BE2C (cell line): ENCODE results near the gene ITGB1BP1.

Experiments used
- DNase-seq: peaks from one replicate; pipeline ENCODE4 v3.0.0-alpha.2; 2020
- H3K27me3 ChIP-seq: fragments of 250-450 bp; sonication (Bioruptor Pico); 2 replicates; pipeline ENCODE4 v1.5.1; 2020; ENCODE audit warnings: mild to moderate bottlenecking
- H3K36me3 ChIP-seq: fragments of 250-450 bp; sonication (Bioruptor Pico); 2 replicates; pipeline ENCODE4 v1.5.1; 2020; ENCODE audit warnings: mild to moderate bottlenecking
- H3K4me1 ChIP-seq: fragments of 250-450 bp; sonication (Bioruptor Pico); 2 replicates; pipeline ENCODE4 v1.5.1; 2020
- H3K4me3 ChIP-seq: 2 replicates; pipeline ENCODE4 v1.5.1; 2011; ENCODE audit warnings: low read depth, low read length
- H3K9me3 ChIP-seq: fragments of 250-450 bp; sonication (Bioruptor Pico); 2 replicates; pipeline ENCODE4 v1.5.1; 2020
- CTCF ChIP-seq: IDR thresholded peaks from 2 replicates; pipeline ENCODE4 v1.5.1; 2012; ENCODE audit warnings: mild to moderate bottlenecking, low read depth, low read length

Gene ITGB1BP1

GRCh38 chr2:9420495-9420894 is 2.8 kb downstream of the ITGB1BP1 start:
- Histone ChIP-seq H3K9me3 (no peaks in the 10 kb centered on the region), H3K4me3 (no peak overlapping the region), H3K36me3 (peaks cover 17% of the 10 kb centered on the region; the same call in 1 of the 2 replicates), H3K4me1 (no peaks in the 10 kb centered on the region; the same call in 1 of the 2 replicates), H3K27me3 (no peaks in the 10 kb centered on the region)
- TF ChIP-seq CTCF = no peak
- DNase-seq = no peak

GRCh38 chr2:9419541-9419940 is 3.8 kb downstream of the ITGB1BP1 start:
- H3K36me3 ChIP-seq = peaks cover 17% of the 10 kb centered on the region; the same call in 1 of the 2 replicates
- no peak for TF ChIP-seq CTCF
- H3K4me1 ChIP-seq = no peaks in the 10 kb centered on the region; the same call in 1 of the 2 replicates
- H3K9me3 ChIP-seq = no peaks in the 10 kb centered on the region
- DNase-seq = no peak
- no peak overlapping the region for H3K4me3 ChIP-seq
- H3K27me3 ChIP-seq = no peaks in the 10 kb centered on the region

- Histone ChIP-seq H3K4me1 (no peaks in the 10 kb centered on the region; the same call in 1 of the 2 replicates), H3K9me3 (no peaks in the 10 kb centered on the region), H3K27me3 (no peaks in the 10 kb centered on the region), H3K4me3 (no peak overlapping the region), H3K36me3 (peaks cover 21% of the 10 kb centered on the region; the same call in 1 of the 2 replicates)
- no peak for DNase-seq
- no peak for TF ChIP-seq CTCF
Observed at GRCh38 chr2:9418746-9419145, 4.6 kb downstream of the ITGB1BP1 start.

GRCh38 chr2:9417725-9418124 is 5.6 kb downstream of the ITGB1BP1 start:
- Histone ChIP-seq H3K9me3 (no peaks in the 10 kb centered on the region), H3K4me3 (no peak overlapping the region), H3K36me3 (peaks cover 22% of the 10 kb centered on the region; the same call in 1 of the 2 replicates), H3K27me3 (no peaks in the 10 kb centered on the region), H3K4me1 (no peaks in the 10 kb centered on the region; the same call in 1 of the 2 replicates)
- no peak for TF ChIP-seq CTCF
- no peak for DNase-seq

GRCh38 chr2:9416962-9417316 is 6.4 kb downstream of the ITGB1BP1 start:
- Histone ChIP-seq H3K4me1 (no peaks in the 10 kb centered on the region; the same call in 1 of the 2 replicates), H3K4me3 (no peak overlapping the region), H3K9me3 (no peaks in the 10 kb centered on the region), H3K36me3 (peaks cover 22% of the 10 kb centered on the region; the same call in 1 of the 2 replicates), H3K27me3 (no peaks in the 10 kb centered on the region)
- DNase-seq = no peak
- no peak for TF ChIP-seq CTCF

- no peak for TF ChIP-seq CTCF
- H3K4me3 ChIP-seq = no peak overlapping the region
- H3K4me1 ChIP-seq = no peaks in the 10 kb centered on the region; the same call in 1 of the 2 replicates
- no peak for DNase-seq
- no peaks in the 10 kb centered on the region for H3K27me3 ChIP-seq
- H3K9me3 ChIP-seq = no peaks in the 10 kb centered on the region
- peaks cover 23% of the 10 kb centered on the region; the same call in 1 of the 2 replicates for H3K36me3 ChIP-seq
Observed at GRCh38 chr2:9416267-9416961, 6.9 kb downstream of the ITGB1BP1 start.
